Astrocyte (in vitro differentiated cells and primary cell): ENCODE measurements around the gene CDR2L. TPM values are rescaled to one million over a fixed set of nuclear protein-coding genes. Genes with fewer than 3 reads are reported as not detected.

ENCODE experiments used
- DNase-seq: peaks from one replicate; pipeline ENCODE4 v3.0.0-alpha.2; 2010; ENCODE audit warnings: low read depth
- FAIRE-seq: peaks from 2 replicates; lab custom pipeline; 2011; peaks lifted over from hg19 to GRCh38; lab: Jason Lieb, UNC
- H2AFZ ChIP-seq: 2 replicates; pipeline ENCODE4 v1.6.0; 2012; ENCODE audit warnings: low read depth, low read length, inconsistent platforms
- H3K27ac ChIP-seq: 2 replicates; pipeline ENCODE4 v1.5.1; 2011; ENCODE audit warnings: low read depth, low read length, inconsistent platforms
- H3K27me3 ChIP-seq: 2 replicates; pipeline ENCODE4 v1.6.0; 2011; ENCODE audit warnings: low read length, inconsistent platforms; ENCODE audit not compliant: insufficient read depth
- H3K36me3 ChIP-seq: 2 replicates; pipeline ENCODE4 v1.5.1; 2011; ENCODE audit warnings: low read length, inconsistent platforms; ENCODE audit not compliant: insufficient read depth
- H3K4me1 ChIP-seq: 2 replicates; pipeline ENCODE4 v1.5.1; 2011; ENCODE audit warnings: low read length, inconsistent platforms; ENCODE audit not compliant: insufficient read depth
- H3K4me2 ChIP-seq: 2 replicates; pipeline ENCODE4 v1.6.0; 2012; ENCODE audit warnings: low read length, inconsistent platforms
- H3K4me3 ChIP-seq: 2 replicates; pipeline ENCODE4 v1.5.1; 2011; ENCODE audit warnings: low read depth, mild to moderate bottlenecking, low read length, inconsistent platforms; ENCODE audit not compliant: insufficient read depth
- H3K79me2 ChIP-seq: 2 replicates; pipeline ENCODE4 v1.6.0; 2012; ENCODE audit warnings: mild to moderate bottlenecking, low read length, inconsistent platforms; ENCODE audit not compliant: insufficient read depth
- H3K9ac ChIP-seq: 2 replicates; pipeline ENCODE4 v1.6.0; 2012; ENCODE audit warnings: mild to moderate bottlenecking, low read length, inconsistent platforms
- H3K9me3 ChIP-seq: 2 replicates; pipeline ENCODE4 v1.5.1; 2012; ENCODE audit warnings: low read depth, mild to moderate bottlenecking, low read length, inconsistent platforms; ENCODE audit not compliant: insufficient read depth
- H4K20me1 ChIP-seq: 2 replicates; pipeline ENCODE4 v1.6.0; 2012; ENCODE audit warnings: low read length, inconsistent platforms; ENCODE audit not compliant: insufficient read depth
- H3K27ac Mint-ChIP-seq: one replicate; pipeline ENCODE4 v1.8.0; 2021; ENCODE audit warnings: mild to moderate bottlenecking, mixed read lengths; ENCODE audit not compliant: unreplicated experiment
- H3K27me3 Mint-ChIP-seq: one replicate; pipeline ENCODE4 v1.8.0; 2021; ENCODE audit warnings: low read depth, mixed read lengths; ENCODE audit not compliant: unreplicated experiment
- H3K36me3 Mint-ChIP-seq: one replicate; pipeline ENCODE4 v1.8.0; 2021; ENCODE audit warnings: low read depth, mixed read lengths; ENCODE audit not compliant: unreplicated experiment
- H3K4me1 Mint-ChIP-seq: one replicate; pipeline ENCODE4 v1.8.0; 2021; ENCODE audit warnings: low read depth, mixed read lengths; ENCODE audit not compliant: unreplicated experiment
- H3K4me3 Mint-ChIP-seq: one replicate; pipeline ENCODE4 v1.8.0; 2021; ENCODE audit warnings: mild to moderate bottlenecking, moderate library complexity, mixed read lengths; ENCODE audit not compliant: unreplicated experiment
- H3K9me3 Mint-ChIP-seq: one replicate; pipeline ENCODE4 v1.8.0; 2021; ENCODE audit warnings: mild to moderate bottlenecking, mixed read lengths; ENCODE audit not compliant: unreplicated experiment
- CTCF ChIP-seq: IDR thresholded peaks from 2 replicates; pipeline ENCODE4 v1.5.1; 2011; ENCODE audit warnings: low read depth, mild to moderate bottlenecking, inconsistent platforms, low read length, moderate library complexity; ENCODE audit not compliant: insufficient read depth
- EZH2 ChIP-seq: IDR thresholded peaks from 2 replicates; pipeline ENCODE4 v1.6.1; 2012; ENCODE audit warnings: mild to moderate bottlenecking, low read length, inconsistent platforms; ENCODE audit not compliant: insufficient read depth
- total RNA-seq: library from RNA; stranded (reverse); gene quantifications from 2 replicates; pipeline ENCODE4 v1.2.1, GENCODE V29; 2021

CDR2L gene
- total RNA-seq, 1 donor from 2014 or later: 59.1 TPM

GRCh38 chr17:74939534-74939933, 47.9 kb upstream of the CDR2L start:
- no peak overlapping the region for H3K27ac Mint-ChIP-seq
- peak overlapping the region; percentile 10 for H3K4me3 Mint-ChIP-seq
- TF ChIP-seq EZH2 (no peak), CTCF (no peak)
- no peak for DNase-seq
- peaks cover 3% of the 10 kb centered on the region for H3K9me3 Mint-ChIP-seq
- H3K27me3 Mint-ChIP-seq: peaks cover 76% of the 10 kb centered on the region
- no peak overlapping the region for H2AFZ ChIP-seq
- H3K36me3 Mint-ChIP-seq: no peaks in the 10 kb centered on the region
- H3K4me1 Mint-ChIP-seq: no peaks in the 10 kb centered on the region
- H3K4me1 ChIP-seq: no peaks in the 10 kb centered on the region
- no peak overlapping the region for H3K4me3 ChIP-seq
- H3K27me3 ChIP-seq: peaks cover 42% of the 10 kb centered on the region
- FAIRE-seq: no peak
- H3K79me2 ChIP-seq: no peaks in the 10 kb centered on the region
- H3K9me3 ChIP-seq: no peaks in the 10 kb centered on the region
- no peak overlapping the region for H3K9ac ChIP-seq
- H3K4me2 ChIP-seq: no peak overlapping the region
- H3K27ac ChIP-seq: no peak overlapping the region
- H3K36me3 ChIP-seq: no peaks in the 10 kb centered on the region
- no peaks in the 10 kb centered on the region for H4K20me1 ChIP-seq

- no peak overlapping the region for H3K9ac ChIP-seq
- Mint-ChIP-seq H3K9me3 (peaks cover 3% of the 10 kb centered on the region), H3K36me3 (no peaks in the 10 kb centered on the region), H3K27ac (no peak overlapping the region), H3K27me3 (peaks cover 79% of the 10 kb centered on the region), H3K4me1 (no peaks in the 10 kb centered on the region), H3K4me3 (no peak overlapping the region)
- H3K9me3 ChIP-seq: no peaks in the 10 kb centered on the region
- no peak for FAIRE-seq
- no peak for DNase-seq
- H3K4me1 ChIP-seq: no peaks in the 10 kb centered on the region
- no peaks in the 10 kb centered on the region for H3K36me3 ChIP-seq
- H3K27me3 ChIP-seq: peaks cover 32% of the 10 kb centered on the region
- no peaks in the 10 kb centered on the region for H3K79me2 ChIP-seq
- TF ChIP-seq EZH2: no peak
- no peak for TF ChIP-seq CTCF
- H4K20me1 ChIP-seq: no peaks in the 10 kb centered on the region
- no peak overlapping the region for H3K4me3 ChIP-seq
- H2AFZ ChIP-seq: no peak overlapping the region
- H3K4me2 ChIP-seq: no peak overlapping the region
- H3K27ac ChIP-seq: no peak overlapping the region
Observed at GRCh38 chr17:74941128-74941725, 46.2 kb upstream of the CDR2L start.

- Histone ChIP-seq H3K4me1 (no peaks in the 10 kb centered on the region), H2AFZ (no peak overlapping the region), H3K9ac (no peak overlapping the region), H3K4me3 (no peak overlapping the region), H3K4me2 (no peak overlapping the region), H3K27ac (no peak overlapping the region), H3K9me3 (no peaks in the 10 kb centered on the region), H4K20me1 (no peaks in the 10 kb centered on the region), H3K79me2 (no peaks in the 10 kb centered on the region), H3K27me3 (peaks cover 13% of the 10 kb centered on the region), H3K36me3 (no peaks in the 10 kb centered on the region)
- Mint-ChIP-seq H3K4me1 (no peaks in the 10 kb centered on the region), H3K27me3 (peaks cover 72% of the 10 kb centered on the region), H3K9me3 (peaks cover 3% of the 10 kb centered on the region), H3K36me3 (no peaks in the 10 kb centered on the region), H3K27ac (no peak overlapping the region), H3K4me3 (no peak overlapping the region)
- no peak for FAIRE-seq
- no peak for TF ChIP-seq CTCF
- TF ChIP-seq EZH2: no peak
- DNase-seq: no peak
Observed at GRCh38 chr17:74943808-74944522, 43.5 kb upstream of the CDR2L start.
